CD4-positive, alpha-beta T cell treated with Interferon gamma for 1 hour (primary cell): ENCODE measurements around the gene FGFR1OP2.
A peak's percentile ranks its signal among the peaks of the same experiment; 100 is the strongest.

Source experiments
- DNase-seq: peaks from one replicate; pipeline ENCODE4 v3.0.0-alpha.2; 2020

The FGFR1OP2 gene

GRCh38 chr12:27005495-27005894 is 67.2 kb downstream of the FGFR1OP2 start:
- no peak for DNase-seq

- no peak for DNase-seq
Measured at GRCh38 chr12:27006797-27007467, 68.7 kb downstream of the FGFR1OP2 start.

DNA sequence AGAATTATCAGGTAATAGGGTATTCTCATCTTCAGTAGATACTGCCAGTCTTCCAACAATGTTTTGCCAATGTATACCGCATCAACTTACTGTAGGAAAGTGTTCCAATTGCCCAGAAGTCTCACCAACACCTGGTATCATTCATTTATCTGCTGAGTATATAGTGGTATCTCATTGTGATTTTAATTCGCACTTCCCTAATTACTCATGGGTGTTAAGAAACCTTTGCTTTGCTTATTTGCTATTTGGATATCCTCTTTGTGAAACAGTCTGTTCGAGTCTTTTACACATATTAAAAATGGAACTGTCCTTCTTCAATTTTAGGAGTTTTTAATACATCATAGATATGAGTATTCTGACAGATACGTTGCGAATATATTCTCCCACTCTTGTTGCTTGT is 69.8 kb downstream of the FGFR1OP2 start:
- DNase-seq: no peak

- DNase-seq: no peak
Measured at GRCh38 chr12:27009881-27010301, 71.6 kb downstream of the FGFR1OP2 start.

- DNase-seq: no peak
Measured at GRCh38 chr12:27012239-27012981, 74.1 kb downstream of the FGFR1OP2 start.

DNA sequence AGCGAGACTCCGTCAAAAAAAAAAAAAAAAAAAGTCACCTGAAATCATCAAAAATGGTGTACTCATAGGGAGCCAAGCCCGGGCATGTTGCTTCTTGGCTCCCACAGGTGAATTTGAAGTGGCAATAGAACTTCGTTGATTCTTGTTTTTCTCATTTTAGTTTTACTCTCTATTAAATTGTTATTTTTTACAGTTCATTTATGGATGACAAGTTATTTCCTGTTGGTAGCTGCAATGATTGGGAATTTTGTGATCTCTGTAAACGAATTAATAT is 74.6 kb downstream of the FGFR1OP2 start:
- no peak for DNase-seq

GRCh38 chr12:27013611-27014084 is 75.4 kb downstream of the FGFR1OP2 start:
- DNase-seq: no peak

GRCh38 chr12:27014085-27014858 is 76.0 kb downstream of the FGFR1OP2 start, which contains the start of gene TM7SF3:
TM7SF3 (minus strand) TSS chr12:27014384; CDS start chr12:27014168, 216 bp downstream.
- DNase-seq: peak; percentile 94

DNA sequence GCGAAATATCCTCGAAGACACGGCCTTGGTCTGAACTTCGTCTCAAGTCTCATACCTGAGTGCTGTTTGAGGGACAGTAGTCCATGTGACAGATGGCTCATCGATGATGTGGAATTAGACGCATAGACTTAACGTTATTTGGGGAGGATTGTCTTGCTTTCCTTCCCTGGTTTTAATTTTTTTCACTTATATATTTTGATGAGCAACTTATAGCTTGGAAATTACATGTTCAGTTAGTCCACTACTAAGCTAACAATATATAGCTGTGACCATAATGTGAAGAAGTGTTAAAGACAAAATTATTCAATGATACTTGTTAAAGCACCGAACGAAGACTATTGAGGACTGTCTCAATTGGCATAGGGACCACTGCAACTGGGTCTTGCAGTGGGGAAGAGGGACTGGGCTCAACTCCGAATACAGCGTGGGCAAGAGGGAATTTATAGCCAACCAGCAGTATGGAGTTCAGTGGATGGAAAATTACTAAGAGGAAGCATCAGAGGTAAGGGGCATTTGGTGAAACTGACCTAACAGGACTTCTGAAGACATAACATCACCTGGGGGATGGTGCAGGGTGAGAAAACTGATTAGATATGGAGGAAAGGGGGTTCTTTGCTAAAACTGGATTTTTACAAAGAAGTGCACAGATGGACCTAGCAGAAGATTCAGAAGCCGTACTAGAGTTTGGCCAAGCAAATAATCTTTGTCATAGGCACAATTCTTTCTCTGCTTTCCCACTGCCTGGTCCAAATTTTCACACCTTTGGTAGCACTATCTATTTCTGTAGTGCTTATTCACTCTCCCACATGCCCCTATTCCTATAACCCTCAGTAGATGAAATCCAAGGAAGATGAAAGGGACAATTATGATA is 76.8 kb downstream of the FGFR1OP2 start:
- no peak for DNase-seq

GRCh38 chr12:27015730-27016076 is 77.4 kb downstream of the FGFR1OP2 start:
- no peak for DNase-seq
